ENCODE data around the gene PHC2. TPM values are rescaled to one million over a fixed set of nuclear protein-coding genes. Genes with fewer than 3 reads are reported as not detected.

PHC2 gene
- total RNA-seq, 1 donor from 2014 or later = 144 TPM

DNA sequence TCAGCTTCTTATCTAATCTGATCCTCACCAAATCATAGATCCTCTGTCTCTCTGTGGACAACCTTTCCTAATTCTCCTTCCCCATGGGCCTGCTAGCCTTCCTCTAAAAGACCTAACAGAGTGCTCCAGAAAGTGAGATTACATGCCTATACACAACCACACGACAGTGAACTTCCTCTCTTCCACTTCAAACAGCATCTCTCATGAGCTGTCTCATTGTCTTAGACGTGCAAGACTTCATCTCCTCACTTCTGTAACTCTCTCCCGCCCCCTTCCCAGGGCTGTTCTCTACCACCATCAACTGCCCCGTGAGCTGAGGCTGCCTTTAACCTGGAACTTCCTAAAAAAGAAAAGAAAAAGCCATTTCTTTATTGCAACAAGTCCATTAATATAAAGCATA is 95.9 kb downstream of the PHC2 start:
- no peak for DNase-seq (ENCODE audit: extremely low read depth, low read depth, low spot score)

DNA sequence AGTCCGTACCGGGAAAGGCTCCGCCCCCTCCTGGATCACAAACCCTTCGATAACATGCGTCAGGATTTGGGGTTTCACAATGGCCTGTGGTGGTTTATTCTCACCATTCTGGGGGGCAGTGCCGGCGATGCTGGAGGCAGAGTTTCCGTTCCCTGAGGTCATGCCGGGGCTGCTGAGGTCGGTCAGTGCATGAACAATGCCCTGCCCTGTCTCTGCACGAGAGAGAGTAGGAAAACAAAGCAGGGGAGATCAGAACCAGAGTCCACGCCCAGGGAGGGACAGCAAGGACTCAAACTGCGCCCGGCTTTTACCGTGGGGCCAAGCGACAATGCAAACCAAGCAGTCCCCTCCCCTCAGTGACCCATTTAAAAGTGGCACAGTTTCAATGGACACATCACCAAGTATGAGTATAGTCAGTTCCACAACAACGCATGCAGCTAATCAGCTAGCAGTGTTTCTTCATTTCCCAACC is 96.8 kb downstream of the PHC2 start:
- DNase-seq (ENCODE audit: extremely low read depth, low read depth, low spot score) = no peak

DNA sequence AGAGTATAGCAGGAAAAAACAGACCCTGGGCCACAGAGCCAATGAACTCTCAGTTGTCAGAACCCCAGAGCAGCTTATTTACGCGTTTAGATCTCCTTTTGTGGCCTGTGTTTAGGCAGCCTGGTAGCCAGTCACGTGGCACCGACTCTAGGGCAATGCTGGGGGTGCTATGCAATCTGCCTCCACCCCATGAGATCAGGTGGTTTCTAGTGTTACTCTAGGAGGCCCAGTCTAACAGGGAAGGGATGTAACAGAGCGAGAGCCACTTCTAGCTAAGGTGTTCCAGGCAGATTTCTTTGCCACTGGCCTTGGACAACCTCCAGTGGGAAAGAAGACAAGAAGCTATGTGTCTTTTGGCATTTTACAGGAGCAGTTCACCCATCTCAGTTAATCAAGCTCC is 98.0 kb downstream of the PHC2 start:
- DNase-seq (ENCODE audit: extremely low read depth, low read depth, low spot score) = no peak

DNA sequence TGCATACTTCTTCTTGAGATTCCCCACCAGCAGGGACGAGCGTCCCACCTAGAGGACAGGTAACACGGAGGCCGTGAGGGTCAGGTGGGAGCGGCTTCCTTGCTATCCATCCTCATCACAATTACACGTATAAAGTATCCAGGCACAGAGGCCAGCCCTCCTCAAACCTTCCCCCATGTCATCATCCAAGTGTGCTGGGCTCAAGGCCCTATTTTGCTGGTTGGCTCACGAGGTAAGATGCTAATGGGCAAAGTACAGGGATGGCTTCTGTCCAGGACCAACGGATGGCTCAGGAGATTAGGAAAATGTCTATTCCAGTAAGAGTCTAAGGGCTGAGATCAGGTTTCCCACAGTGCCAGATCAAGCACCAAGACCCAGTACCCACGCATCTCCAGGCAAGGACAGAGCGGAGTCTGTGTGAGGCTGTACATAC is 98.5 kb downstream of the PHC2 start:
- no peak for DNase-seq (ENCODE audit: extremely low read depth, low read depth, low spot score)

DNA sequence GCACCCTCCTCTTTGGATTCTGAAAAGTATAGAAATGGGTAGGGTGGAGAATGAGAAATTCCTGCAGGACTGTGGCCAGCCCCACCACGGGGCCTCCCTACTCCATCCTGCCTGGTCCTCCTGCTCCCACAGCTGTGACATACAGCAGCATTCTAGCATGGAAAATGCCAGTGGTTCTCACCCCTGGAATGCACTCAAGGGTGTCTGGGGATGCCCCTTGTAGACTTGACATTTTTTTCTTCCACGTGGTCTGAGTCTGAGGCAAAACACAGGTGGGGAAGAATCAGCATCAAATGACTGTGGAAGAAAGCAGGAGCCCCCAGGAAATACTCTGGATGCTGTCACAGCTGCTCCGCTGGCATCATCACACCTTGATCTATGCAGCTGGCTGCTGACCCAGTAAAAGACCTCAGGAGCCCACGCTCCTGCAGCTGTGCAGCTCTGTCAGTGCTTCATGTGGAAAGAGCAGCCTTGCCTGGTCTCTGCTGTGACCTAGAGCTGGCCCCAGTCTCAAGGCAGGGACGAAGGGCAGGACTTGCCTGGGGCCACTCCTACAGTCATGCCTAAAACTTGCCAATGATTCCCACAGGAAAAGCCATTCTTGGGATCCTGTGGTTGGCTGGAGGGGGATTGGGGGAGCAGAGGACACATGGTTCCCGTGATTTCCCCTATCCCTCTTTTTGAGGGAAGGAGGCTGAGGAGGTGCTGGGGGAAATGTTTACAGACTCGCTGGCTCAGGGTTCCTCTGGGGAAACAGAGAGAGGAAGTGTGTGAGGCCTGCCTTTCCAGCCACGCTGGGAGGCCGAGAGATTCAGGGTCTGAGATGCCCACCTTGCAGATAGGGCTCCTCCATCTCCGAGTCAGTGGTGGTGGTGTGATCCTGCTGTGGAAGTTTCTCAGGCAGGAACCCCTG is 99.2 kb downstream of the PHC2 start:
- DNase-seq (ENCODE audit: extremely low read depth, low read depth, low spot score) = no peak

DNA sequence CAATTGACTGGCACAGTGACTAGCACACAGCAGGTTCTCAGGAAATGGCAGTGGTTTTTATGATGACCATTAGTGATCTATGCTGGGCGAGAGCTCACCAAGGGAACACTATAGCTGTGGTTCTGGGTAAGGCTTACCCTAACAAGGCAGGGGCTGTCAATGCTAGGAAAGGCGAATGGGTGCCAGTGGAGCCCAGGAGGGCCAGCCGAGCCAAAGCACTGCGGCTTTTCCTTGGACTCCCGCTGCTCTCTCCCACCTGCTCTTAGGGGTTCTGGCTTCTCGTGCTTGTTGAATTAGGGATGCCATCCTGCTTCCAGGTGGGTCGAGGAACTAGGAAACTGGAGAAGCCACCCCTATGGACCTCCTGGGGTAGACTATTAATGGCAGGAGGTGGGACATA is 100.0 kb downstream of the PHC2 start:
- DNase-seq (ENCODE audit: extremely low read depth, low read depth, low spot score) = no peak

DNA sequence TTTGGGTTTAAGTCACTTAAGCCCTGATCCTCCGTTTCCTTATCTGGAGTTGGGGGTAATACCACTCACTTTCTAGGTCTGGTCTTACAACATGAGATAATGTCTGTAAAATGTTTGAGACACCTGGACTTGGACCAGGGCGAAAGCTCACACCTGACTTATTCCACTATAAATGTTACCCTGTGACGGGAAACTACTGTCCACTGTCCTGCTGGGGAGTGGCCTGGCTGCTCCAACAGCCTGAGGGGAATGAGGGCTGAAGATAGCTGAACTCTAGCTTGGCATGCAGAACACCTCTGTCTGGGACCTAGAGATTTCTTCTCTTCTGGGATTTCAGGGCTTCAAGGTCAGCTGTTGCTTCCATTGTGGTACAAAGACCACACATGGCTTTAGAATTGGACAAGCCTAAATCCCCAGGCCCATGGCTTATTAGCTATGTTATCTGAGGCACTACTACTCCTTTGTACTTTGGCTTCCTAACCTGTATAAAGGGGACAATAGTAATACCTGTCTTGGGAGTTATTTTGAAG is 100.5 kb downstream of the PHC2 start:
- no peak for DNase-seq (ENCODE audit: extremely low read depth, low read depth, low spot score)

DNA sequence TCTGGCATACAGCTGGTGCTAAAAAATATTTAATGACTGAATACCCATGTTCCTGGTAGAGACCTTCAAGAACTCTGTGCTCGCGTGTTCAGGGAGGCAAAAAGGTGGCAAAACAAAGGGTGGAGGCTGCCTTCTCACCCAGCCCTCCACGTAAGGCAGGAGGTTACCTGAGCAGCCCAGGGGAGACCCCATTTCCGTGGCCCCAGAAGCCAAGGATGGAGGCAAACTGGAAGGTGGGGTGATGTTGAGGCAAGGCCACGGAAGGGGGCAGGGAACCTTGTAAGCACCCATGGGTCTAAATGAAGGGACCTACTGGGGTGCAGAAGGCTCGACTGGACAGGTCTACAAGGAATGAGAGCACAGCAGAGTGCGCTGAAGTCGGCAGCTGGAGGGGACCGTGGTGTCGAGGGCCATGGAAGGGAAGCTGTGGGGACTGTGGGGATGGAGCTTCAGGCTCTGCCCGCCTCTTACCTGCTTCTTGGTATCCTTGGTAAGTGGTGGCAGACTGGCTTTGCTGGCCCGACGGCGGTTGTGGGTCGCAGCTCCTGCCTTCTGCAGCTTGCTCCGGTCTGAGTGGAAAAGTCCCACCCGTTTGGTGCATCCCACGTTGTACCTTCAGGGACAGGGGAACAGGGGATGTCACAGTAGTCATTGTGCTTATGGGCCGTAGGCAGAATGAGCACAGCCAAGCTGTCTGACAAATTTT is 101.1 kb downstream of the PHC2 start:
- no peak for DNase-seq (ENCODE audit: extremely low read depth, low read depth, low spot score)

DNA sequence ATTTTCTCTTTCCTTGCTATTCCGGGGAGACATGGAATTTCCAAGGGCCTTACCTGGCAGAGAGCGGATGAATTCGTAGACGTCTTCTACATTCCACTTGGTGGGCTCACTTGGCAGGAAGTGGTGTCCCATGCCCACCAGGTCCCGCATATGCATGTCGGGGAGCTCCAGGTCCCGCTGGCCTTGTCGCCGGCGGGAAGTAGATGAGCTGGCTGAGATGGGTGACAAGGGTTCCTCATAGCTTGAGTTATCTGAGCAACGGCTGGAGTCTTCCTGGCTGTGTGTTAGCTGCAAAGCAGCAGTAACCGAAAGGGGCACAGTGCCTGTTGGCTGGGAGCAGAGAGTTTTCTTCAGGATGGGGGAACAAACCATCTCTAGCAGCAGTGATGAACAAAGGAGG is 102.1 kb downstream of the PHC2 start:
- DNase-seq (ENCODE audit: extremely low read depth, low read depth, low spot score) = no peak

DNA sequence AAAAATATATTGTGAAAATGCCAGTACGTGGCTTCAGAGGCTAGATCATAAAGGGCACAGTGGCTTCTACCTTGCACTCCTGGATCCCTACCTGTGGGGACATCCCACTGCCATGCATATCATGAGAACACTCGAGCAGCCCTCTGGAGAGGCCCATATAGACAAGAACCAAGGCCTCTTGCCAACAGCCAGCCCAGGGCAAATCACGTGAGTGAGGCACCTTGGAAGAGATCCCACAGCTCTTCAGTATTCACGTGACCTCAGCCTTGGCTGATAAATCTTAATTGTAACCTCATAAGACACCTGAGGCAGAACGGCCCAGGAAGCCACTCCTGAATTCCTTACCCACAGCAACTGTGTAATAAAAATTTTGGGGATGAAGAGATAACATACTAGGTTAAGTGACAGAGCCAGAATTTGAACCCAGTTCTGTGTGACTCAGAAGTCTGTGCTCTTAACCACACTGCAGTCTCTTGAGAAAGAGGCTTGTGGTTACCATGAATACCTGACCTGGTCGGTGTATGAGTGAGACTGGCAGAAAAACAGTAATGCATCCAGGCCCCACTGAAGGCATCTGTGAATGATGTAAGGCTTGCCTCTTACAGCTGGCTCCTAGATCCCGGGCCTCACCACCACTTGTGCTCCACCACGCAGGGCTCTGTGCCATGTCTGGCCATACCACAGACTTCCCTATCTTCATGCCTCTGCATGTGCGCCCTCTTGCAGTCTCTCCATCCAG is 103.1 kb downstream of the PHC2 start:
- DNase-seq (ENCODE audit: extremely low read depth, low read depth, low spot score) = no peak

DNA sequence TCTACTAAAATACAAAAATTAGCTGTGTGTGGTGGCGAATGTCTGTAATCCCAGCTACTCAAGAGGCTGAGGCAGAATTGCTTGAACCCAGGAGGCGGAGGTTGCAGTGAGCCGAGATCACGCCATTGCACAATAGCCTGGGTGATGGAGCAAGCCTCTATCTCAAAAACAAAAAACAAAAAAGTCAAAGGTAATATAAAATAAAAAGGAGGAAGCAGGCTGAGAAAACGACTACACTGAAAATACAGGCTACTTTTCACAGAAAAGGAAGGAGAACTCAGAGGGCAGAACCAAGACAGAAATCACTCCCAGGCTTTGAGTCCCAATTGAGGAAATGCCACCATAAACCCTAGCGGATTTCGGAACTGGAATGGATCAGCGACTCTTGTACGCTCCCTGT is 104.1 kb downstream of the PHC2 start:
- no peak for DNase-seq (ENCODE audit: extremely low read depth, low read depth, low spot score)

DNA sequence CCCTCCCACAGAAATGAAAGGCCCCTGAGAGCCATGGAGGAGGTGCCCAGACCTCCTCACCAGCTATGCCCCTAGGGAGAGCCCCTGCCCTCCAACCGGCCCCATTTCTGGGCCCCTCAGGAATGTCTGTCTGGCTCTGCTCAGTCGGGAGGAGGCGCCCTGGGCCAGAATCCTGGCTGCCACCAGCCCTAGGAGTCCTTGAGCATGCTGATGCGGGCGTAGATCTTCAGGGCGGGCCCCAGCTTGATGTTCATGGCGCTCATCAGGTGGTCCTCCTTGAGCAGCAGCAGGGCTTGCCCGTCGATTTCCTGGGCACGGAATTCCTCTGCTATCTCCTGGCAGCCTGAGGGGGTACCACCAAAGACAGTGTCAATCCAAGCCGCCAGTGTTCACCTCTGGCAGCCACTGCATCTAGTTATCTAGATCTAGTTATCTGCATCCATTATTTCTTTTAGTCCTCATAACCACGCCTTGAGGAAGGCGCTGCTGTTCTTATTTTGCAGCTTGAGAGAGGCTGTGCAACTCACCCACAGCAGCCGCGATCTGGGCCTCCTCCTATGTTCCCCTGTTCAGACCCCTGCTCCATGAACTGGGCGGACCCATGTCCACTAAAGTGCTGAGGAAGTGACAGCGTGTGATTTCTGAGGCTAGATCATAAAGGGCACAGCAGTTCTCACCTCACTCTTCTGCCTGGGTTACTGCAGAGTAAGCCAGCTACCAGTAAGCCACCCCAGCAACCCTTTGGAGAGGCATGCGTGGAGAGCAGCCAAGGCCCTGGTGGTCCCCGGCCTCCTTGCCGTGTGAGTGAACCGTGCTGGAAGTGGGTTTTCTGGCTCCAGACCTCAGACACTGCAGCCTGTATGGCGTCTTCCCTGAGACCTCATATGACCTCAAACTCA is 106.0 kb downstream of the PHC2 start:
- no peak for DNase-seq (ENCODE audit: extremely low read depth, low read depth, low spot score)

DNA sequence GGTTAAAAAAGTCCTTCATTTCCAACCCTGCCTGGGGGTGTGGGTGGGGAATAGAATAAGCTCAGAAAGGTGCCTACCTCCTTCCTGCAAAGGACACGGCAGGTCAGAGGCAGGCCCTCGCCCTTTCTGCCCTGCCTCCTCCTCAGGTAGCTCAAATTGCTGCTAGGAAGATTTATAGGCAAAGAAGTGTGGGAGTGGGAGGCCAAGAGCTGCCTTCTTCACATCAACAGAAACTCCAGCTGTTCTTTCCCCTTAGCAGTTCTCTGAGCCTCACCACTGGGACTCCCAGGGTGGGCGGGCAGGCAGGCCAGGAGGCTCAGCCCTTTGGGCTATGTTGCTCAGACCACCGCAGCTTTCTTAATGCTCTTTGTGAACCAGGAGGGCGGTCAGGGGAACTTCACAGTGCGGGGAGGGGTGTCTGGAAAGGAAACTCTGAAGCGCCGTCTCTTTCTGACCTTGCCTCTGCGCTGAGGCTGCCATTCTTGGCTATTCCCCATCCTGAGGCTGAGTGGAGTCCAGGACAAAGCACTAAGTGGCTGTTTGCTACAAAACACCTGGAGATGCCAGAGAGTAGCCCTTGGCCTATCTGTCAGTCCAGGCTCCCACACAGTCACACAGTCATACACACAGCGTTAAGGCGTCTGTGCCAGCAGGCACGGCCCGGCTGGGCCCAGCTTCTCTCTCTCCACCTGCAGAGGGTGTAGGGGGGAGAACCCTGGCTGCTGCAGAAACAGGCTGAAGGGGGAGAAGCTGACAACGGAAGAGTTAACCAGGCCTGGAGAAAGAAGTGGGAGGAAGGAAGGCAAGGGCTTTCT is 107.0 kb downstream of the PHC2 start:
- no peak for DNase-seq (ENCODE audit: extremely low read depth, low read depth, low spot score)

DNA sequence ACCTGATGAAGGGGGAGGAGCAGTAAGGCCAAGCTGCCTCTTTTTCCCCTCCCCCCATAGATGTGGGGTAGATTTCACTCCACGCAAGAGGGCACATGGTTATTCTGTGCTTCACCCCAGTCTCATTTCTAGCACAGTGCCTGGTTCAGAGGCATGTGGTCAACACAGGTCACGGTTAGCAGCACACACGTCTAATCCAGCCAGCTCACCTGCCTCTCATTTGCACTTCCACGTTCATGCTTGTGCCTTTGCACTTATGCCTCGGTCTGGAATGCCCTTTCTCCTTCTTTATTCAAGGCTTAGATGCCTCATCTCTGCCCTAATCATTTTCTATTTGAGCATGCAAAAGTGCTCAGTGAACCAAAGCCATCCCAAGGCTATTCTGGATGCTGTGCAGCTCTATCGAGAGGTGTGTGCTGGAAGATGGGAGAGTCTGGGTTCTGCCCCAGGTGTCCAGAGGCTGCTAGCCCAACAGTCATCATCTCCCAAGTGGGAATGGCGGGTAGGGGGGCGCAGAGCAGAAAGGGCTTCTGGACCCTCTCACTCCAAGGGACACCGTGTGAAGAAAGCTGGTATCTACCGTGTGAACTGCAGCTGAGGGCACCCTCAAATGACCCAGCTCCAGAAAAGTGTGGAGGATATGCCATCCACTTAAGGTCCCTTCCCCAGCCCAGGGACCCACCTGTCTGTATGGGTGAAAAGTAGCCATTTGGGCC is 107.9 kb downstream of the PHC2 start:
- no peak for DNase-seq (ENCODE audit: extremely low read depth, low read depth, low spot score)

DNA sequence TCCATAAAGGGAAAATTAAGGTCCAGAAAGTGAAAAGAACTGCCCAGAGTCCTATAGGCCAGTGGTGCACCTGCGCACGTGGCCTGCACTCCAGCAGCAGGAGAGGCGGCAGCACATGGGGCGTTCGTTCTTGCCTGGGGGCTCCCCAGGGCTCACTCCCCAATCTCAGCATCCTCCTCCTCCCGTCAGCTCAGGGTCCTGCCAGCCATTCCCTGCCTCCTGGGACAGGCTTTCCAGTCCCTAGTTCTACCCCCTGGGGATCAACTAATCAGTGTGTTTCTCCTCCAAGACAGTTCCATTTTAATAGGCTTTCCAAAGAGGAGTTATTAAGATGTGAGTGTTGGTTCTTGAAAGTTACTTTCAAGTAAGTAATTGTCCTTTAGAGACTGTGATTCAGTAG is 108.8 kb downstream of the PHC2 start:
- DNase-seq (ENCODE audit: extremely low read depth, low read depth, low spot score) = no peak

DNA sequence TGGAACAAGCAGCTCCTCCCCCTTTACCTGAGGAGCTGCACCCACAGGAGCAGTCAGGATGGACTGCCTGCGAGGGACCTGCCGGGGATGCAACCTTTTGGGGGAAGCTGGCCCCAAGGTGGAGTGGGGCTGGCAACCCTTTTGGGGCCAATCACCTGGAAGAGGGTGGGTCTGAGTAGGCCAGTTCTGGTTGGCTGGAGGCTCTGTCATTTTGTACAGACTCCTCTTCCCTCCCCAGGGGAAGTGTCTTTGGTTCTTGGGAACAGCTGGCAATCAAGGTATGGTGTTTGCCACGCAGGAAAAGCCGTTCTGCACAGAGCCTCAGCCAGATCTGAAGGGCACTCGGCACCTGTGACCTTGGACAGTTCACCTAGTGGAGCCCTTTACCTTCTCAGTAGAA is 109.7 kb downstream of the PHC2 start:
- no peak for DNase-seq (ENCODE audit: extremely low read depth, low read depth, low spot score)

DNA sequence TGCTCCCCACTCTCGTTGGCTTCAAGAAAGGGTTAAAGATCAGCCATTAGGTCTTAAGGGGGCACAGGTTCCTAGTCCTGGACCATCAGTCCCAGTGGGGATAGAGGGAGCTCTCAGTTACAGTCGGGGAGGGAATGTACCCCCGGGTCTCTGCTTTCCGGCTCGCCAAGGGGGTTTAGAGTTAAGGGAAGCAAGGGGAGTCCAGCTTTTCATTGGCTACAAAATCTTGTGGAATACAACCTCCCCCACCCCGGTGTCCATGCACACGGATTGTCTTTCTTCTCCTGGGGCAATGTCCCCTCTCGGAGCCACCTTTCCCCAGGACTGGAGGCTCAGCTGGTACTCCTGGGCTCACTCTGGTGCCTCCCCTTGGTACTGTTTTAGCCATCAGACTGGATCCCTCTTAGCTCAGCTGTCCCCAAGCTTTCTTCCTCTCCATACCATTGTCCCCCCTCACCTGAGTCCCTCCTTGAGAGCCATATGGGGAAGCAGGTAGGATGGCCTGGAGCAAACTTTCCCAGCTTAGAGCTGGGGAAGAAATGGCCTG is 110.2 kb downstream of the PHC2 start, which contains the start of gene A3GALT2:
TSS of gene A3GALT2 (minus strand) at position 480 of the 547 bp plus-strand sequence. CDS start at position 480, 0 bp downstream.
- DNase-seq (ENCODE audit: extremely low read depth, low read depth, low spot score) = no peak

DNA sequence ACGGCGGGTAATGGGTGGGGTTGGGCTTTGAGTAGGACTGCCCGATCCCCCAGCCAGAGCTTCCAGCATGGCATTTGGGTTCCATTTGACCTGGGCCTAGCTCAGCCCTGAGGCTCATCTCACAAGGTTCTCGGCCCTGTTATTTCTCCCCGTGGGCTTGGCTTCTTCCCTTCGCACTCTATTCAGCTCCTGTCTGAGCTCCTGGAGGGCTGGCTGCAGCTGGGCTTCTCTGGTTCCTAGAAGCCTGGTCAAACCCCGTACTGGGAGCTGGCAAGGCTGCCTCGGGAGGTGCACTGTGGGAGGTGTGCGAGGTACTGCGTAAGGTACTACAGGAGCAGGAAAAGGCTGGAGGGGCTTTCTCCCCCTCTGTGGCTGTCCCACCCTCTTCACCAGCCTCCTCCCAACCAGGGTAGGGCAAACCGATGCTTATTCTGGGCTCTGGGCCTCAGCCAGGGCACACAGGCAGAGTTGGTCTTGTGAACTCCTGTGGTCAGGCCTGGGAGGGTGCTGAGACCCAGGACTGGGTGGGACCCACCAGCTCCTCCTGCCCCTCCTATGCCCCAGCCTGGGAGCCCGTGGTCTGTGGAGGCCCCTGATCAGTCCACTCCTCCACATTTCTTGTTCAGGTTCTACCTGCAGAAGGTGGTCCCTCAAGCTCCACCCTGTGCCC is 110.8 kb downstream of the PHC2 start:
- no peak for DNase-seq (ENCODE audit: extremely low read depth, low read depth, low spot score)

Data from glomerular endothelial cell (primary cell).